22Rv1 (cell line): Measurements from ENCODE around the gene KLK1.

Experiments used
- H3K27ac ChIP-seq: fragments of 450-650 bp; 2 replicates; pipeline ENCODE4 v1.5.1; 2017
- ZFX ChIP-seq: fragments of 450-650 bp; IDR thresholded peaks from 2 replicates; pipeline ENCODE4 v1.6.1; 2017; ENCODE audit warnings: antibody characterized with exemption, borderline replicate concordance
- TF ChIP-seq, protein P1 (sequence below): fragments of 450-650 bp; IDR thresholded peaks from 2 replicates; pipeline ENCODE4 v1.5.1; 2017; ENCODE audit warnings: mild to moderate bottlenecking

KLK1 gene

GRCh38 chr19:50823389-50824042 is at the start of gene KLK1:
TSS of gene KLK1 (minus strand) at chr19:50823787. CDS start at chr19:50823748, 39 bp downstream.
- peak within 1 kb of the TSS; percentile 18; the same call in 1 of the 2 replicates for H3K27ac ChIP-seq
- TF ChIP-seq, protein P1, sequence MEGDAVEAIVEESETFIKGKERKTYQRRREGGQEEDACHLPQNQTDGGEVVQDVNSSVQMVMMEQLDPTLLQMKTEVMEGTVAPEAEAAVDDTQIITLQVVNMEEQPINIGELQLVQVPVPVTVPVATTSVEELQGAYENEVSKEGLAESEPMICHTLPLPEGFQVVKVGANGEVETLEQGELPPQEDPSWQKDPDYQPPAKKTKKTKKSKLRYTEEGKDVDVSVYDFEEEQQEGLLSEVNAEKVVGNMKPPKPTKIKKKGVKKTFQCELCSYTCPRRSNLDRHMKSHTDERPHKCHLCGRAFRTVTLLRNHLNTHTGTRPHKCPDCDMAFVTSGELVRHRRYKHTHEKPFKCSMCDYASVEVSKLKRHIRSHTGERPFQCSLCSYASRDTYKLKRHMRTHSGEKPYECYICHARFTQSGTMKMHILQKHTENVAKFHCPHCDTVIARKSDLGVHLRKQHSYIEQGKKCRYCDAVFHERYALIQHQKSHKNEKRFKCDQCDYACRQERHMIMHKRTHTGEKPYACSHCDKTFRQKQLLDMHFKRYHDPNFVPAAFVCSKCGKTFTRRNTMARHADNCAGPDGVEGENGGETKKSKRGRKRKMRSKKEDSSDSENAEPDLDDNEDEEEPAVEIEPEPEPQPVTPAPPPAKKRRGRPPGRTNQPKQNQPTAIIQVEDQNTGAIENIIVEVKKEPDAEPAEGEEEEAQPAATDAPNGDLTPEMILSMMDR, result no peak
- no peak for TF ChIP-seq ZFX

DNA sequence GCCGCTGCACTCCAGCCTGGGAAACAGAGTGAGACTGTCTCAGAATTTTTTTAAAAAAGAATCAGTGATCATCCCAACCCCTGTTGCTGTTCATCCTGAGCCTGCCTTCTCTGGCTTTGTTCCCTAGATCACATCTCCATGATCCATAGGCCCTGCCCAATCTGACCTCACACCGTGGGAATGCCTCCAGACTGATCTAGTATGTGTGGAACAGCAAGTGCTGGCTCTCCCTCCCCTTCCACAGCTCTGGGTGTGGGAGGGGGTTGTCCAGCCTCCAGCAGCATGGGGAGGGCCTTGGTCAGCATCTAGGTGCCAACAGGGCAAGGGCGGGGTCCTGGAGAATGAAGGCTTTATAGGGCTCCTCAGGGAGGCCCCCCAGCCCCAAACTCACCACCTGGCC is 49.5 kb upstream of the KLK1 start, which contains the start of gene KLK2:
Gene KLK2, plus strand, starts transcription at position 384 of the 400 bp plus-strand sequence. CDS start 35 bp downstream, outside the sequence.
- TF ChIP-seq ZFX, result no peak
- TF ChIP-seq, protein P1, result no peak
- H3K27ac ChIP-seq, result peak within 1 kb of the TSS; percentile 100

DNA sequence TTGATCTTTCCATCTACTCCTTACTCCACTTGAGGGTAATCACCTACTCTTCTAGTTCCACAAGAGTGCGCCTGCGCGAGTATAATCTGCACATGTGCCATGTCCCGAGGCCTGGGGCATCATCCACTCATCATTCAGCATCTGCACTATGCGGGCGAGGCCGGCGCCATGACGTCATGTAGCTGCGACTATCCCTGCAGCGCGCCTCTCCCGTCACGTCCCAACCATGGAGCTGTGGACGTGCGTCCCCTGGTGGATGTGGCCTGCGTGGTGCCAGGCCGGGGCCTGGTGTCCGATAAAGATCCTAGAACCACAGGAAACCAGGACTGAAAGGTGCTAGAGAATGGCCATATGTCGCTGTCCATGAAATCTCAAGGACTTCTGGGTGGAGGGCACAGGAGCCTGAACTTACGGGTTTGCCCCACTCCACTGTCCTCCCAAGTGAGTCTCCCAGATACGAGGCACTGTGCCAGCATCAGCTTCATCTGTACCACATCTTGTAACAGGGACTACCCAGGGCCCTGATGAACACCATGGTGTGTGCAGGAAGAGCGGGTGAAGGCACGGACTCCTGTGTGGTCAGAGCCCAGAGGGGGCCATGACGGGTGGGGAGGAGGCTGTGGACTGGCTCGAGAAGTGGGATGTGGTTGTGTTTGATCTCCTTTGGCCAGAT is 47.0 kb upstream of the KLK1 start:
- H3K27ac ChIP-seq, result peak overlapping the region; percentile 100
- no peak for TF ChIP-seq ZFX
- TF ChIP-seq, protein P1, result peak; percentile 97

- TF ChIP-seq ZFX, result no peak
- TF ChIP-seq, protein P1, result no peak
Observed at GRCh38 chr19:50869479-50869878, 45.9 kb upstream of the KLK1 start.

DNA sequence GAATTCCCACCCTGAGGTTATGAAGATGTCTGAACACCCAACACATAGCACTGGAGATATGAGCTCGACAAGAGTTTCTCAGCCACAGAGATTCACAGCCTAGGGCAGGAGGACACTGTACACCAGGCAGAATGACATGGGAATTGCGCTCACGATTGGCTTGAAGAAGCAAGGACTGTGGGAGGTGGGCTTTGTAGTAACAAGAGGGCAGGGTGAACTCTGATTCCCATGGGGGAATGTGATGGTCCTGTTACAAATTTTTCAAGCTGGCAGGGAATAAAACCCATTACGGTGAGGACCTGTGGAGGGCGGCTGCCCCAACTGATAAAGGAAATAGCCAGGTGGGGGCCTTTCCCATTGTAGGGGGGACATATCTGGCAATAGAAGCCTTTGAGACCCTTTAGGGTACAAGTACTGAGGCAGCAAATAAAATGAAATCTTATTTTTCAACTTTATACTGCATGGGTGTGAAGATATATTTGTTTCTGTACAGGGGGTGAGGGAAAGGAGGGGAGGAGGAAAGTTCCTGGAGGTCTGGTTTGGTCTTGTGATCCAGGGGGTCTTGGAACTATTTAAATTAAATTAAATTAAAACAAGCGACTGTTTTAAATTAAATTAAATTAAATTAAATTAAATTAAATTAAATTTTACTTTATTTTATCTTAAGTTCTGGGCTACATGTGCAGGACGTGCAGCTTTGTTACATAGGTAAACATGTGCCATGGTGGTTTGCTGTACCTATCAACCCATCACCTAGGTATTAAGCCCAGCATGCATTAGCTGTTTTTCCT is 38.1 kb upstream of the KLK1 start:
- TF ChIP-seq, protein P1, result no peak
- TF ChIP-seq ZFX, result no peak
- peak overlapping the region; percentile 100 for H3K27ac ChIP-seq

More at GRCh38 chr19:50869479-50869878, 45.9 kb upstream of the KLK1 start:
- peak overlapping the region; percentile 100 for H3K27ac ChIP-seq

DNA sequence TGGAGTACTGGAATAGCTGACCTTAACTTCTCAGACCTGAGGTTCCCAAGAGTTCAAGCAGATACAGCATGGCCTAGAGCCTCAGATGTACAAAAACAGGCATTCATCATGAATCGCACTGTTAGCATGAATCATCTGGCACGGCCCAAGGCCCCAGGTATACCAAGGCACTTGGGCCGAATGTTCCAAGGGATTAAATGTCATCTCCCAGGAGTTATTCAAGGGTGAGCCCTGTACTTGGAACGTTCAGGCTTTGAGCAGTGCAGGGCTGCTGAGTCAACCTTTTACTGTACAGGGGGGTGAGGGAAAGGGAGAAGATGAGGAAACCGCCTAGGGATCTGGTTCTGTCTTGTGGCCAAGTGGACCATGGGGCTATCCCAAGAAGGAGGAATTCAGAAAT is 37.4 kb upstream of the KLK1 start:
- H3K27ac ChIP-seq, result peak overlapping the region; percentile 100
- no peak for TF ChIP-seq ZFX
- TF ChIP-seq, protein P1, result no peak

- TF ChIP-seq, protein P1, result no peak
- no peak for TF ChIP-seq ZFX
- peak overlapping the region; percentile 100 for H3K27ac ChIP-seq
Observed at GRCh38 chr19:50859849-50860248, 36.3 kb upstream of the KLK1 start.
